GM19043 (cell line): ENCODE data around the gene MAP7D1.
"Not testable (repeated sequence)": the region's sequence is repeated elsewhere in the genome, so short reads cannot be mapped to it uniquely, and the experiment has no call there.

Source experiments
- ATAC-seq: cut with Tn5 transposase; IDR thresholded peaks from one replicate; pipeline ENCODE4 v1.9.1; 2021; ENCODE audit warnings: low read depth; ENCODE audit not compliant: unreplicated experiment

MAP7D1 gene

DNA sequence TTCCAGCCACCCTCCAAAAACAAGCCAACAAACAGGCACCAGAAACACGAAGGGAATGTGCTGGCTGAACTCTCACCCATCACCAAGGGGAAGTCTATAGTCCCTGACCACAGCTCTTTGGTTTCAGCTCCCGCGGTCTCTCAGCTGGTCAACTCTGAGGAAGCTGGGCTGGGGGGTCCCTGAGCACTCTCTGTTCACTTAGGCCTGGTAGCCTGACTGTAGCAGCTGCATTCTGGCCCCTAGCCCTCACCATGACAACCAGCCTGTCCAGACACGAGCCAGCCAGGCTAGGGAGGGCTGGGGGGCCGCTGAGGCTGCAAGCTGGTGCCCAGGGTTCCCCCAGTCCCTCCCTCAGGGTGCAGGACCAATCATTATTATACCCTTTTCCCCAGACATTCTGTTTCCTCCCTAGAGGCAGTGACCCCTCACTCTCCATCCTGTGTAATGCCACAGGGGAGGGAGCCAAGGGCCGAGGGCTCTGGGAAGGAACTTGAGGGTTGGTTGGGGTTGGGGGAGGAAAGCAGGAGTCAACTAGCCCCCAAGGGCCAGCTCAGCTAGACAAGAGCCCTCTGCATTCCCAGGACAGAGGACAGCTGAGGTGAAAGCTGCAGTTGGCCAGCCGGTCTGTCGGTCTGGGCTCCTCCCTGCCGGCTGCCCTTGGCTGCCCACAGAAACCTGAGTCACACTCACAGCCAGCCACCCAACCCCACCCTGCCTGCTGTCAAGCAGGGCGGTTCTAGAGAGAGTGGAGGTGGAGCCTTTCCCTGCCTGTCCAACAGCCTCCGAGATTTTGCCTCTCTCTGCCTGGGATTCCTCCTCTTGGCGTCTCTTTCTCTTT lies 5.4 kb upstream of the MAP7D1 start:
- peak; percentile 46 for ATAC-seq

GRCh38 chr1:36151134-36151844 lies 4.7 kb upstream of the MAP7D1 start:
- ATAC-seq, result no peak

GRCh38 chr1:36151845-36152203 lies 4.1 kb upstream of the MAP7D1 start:
- no peak for ATAC-seq

- no peak for ATAC-seq
These were observed 2.5 kb upstream of the MAP7D1 start for GRCh38 chr1:36153476-36153875.

DNA sequence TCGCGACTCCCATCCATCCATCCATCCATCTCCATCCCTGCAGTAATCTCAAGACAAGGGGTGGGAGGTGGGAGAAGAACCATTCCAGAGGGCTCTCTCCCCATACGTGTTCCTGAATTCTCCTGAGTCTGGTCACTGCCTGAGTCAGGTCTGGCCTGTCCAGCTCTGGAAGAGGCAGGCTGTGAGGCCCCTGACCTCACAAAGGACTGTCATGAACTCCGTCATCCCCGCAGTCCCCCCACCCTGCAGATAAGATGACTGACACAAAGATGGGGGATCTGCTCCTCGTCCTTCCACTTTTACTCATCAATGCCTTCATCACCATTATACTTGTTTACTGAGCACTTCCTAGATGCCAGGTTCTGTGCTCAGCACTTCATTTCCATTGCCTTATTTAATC lies 1.6 kb upstream of the MAP7D1 start:
- no peak for ATAC-seq

DNA sequence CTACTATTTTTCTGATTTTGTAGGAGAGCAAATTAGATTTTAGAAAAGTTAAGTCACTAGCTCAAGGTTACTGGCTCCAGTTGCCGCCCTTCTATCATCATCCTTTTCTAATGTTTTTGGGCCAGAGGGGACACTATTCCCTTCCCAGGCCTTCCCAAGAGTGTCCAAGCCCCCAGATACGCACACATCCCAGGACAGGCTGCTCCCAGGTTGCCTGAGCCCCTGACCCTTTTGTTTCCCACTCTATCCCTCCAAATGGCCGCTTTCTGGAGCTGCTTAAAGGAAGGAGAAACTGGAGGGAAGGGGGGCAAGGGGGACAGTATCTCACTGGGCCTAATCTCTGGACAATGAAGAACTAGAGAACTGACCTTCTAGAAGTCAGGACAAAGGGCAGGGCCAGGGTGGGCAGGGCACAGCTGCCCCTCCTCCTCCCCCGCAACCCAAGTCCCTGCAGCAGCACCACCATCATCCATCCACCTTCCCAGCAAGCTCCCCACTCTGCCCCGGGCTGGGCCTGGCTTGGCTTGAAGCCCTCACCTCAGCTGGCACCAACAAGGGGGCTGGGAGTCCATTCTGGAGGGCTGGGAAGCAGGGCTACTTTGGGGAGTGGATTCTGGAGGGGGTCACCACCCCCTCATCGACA lies 1.1 kb upstream of the MAP7D1 start:
- no peak for ATAC-seq

DNA sequence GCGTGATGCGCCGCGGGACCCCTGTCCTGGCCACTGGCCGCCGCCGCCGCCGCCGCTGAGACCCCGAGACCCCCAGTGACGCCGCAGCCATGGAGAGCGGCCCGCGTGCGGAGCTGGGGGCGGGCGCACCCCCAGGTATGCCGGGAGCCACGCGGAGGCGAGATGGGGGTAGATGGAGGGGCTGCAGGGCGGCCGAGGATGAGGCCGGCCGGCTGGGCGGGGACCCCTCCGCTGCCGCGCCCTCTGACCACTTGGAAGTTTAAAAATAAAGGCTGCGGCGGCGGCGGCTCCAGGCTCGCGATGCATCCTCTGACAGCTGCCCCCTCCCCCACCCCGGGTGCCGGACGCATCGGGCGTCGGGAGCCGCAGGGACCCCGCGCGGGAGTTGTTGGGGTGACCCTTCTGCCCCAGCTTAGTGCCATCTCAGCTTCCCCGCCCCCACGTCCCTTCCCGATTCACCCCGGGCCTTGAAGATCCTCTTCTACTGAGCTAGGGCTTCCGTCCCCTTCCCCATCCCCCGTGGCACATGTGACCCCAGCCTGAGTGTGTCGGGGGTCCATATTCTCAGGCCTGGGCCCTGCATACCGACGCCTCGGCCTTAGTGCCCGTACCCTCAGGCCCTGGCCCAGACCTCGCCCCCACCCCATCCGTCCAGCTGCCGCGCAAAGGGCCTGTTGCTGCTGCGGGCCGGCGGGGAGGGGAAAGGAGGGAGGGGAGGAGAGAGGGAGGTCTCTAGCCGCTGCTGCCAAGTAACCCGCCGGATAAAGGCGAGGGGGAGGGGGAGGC lies 562 bp downstream of the MAP7D1 start:
- peak; percentile 18 for ATAC-seq

DNA sequence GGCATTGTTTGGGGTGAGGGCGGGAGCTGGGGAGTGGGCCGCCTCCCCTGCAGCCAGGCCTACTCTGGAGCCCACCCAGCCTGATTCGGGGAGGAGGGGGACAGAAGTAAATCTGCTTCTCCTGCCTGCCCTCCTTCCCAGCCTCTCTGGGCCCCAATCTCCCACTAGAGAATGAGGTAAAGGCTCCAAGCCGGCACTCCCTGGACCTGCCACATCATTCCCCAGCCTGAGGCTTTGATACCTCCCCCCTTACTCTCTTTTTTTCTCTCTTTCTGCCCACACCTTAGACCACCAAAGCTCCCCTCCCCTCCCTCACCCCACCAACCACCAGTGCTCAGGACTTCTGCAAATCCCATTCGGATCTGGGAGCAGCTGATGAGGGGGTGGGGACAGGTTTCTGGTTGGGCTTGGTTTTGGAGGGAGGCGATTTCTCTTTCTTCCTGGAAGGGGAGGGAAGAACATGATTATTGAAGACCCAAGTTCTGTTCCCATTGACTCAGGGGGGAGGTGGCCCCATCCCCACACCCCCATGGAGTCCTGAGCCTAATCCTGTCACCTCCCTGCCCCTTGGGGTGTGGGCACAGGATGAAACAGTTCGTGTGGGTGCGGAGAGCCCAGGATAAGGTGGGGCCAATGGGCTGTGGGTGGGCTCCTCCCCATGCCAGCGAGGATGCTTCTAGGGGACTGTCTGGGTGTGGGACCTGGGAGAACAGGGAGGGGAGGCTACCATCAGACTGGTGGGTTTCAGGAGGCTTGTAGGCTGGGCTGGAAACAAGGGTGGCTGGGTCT lies 1.3 kb downstream of the MAP7D1 start:
- no peak for ATAC-seq

GRCh38 chr1:36157973-36158826 lies 2.2 kb downstream of the MAP7D1 start:
- no peak for ATAC-seq

GRCh38 chr1:36158827-36159252 lies 2.9 kb downstream of the MAP7D1 start:
- ATAC-seq, result not testable (repeated sequence)

- ATAC-seq, result no peak
These were observed 3.8 kb downstream of the MAP7D1 start for GRCh38 chr1:36159614-36160387.

GRCh38 chr1:36160388-36160948 lies 4.5 kb downstream of the MAP7D1 start:
- no peak for ATAC-seq

GRCh38 chr1:36160949-36161485 lies 5.1 kb downstream of the MAP7D1 start:
- no peak for ATAC-seq

DNA sequence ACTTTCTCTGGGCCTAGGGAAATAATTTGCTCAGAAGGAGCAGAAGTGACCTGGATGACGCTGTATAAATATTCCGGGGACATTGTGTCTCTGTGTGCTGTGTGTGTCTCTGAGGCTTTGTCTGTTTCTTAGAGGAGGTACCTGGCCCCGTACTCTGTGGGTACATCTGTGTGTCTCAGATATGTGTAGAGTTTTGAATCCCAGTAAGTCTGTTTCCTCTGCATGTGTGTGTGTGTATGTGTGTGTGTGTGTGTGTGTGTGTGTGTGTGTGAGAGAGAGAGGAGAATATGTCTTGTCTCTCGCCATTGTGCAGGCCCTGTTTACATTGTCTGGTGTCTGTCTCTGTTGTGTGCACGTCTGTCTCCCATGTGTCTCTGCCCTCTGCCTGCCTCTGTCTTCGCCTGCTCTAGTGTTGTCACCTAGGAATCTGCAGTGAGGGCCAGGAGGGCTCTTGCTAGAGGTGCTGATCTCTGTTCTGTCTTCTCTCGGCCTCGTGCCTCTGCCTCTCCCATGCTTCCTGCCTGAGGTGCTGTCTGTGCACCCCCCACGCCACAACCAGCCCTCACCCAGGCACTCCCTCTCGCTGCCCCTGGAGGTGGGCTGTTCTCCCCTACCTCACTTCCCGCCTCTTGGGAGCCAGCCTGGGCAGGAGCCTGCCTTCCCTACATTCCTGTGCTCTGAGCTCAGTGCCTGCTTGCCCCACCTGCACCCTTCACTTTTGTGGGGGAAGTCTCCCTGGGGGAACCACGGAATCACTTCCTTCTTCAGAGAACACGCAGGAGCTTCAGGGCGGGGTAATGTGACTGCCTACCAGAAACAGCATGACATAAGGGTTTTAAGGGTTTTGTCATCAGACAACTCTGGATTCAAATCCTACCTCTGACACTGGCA lies 5.9 kb downstream of the MAP7D1 start:
- ATAC-seq, result no peak

GRCh38 chr1:36162680-36163239 lies 6.8 kb downstream of the MAP7D1 start:
- no peak for ATAC-seq

GRCh38 chr1:36163426-36163825 lies 7.5 kb downstream of the MAP7D1 start:
- no peak for ATAC-seq
